NCI-H1092 treated with DMSO at 0.1 percent for 48 hours (cell line): ENCODE results near the gene KLK8.
"Not testable (repeated sequence)": the region's sequence is repeated elsewhere in the genome, so short reads cannot be mapped to it uniquely, and the experiment has no call there.

ENCODE experiments used
- DNase-seq: peaks from one replicate; lab custom pipeline; 2025; lab: John Stamatoyannopoulos, UW

Gene KLK8

DNA sequence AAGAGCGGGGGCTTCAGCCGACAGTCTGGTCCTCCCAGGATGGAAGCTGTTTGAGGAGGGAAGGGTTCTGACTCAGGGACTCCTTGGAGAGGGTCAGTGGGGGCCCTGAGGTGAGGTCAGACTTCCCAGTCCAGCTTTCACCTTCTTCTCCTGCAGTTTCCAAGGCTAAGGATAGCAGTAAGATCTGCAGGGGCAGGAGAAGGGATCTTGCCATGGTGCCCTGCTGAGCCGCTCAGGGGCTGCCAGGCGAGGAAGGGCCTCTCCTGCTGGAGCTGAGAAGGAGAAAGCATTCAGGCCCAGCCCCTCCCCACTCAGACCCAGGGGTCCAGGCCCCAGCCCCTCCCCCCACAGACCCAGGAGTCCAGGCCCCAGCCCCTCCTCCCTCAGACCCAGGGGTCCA lies 19.2 kb downstream of the KLK8 start:
- DNase-seq = no peak

- DNase-seq = no peak
These were observed 19.7 kb downstream of the KLK8 start for GRCh38 chr19:50981587-50982146.

- no peak for DNase-seq
These were observed 21.2 kb downstream of the KLK8 start for GRCh38 chr19:50980208-50980607.

DNA sequence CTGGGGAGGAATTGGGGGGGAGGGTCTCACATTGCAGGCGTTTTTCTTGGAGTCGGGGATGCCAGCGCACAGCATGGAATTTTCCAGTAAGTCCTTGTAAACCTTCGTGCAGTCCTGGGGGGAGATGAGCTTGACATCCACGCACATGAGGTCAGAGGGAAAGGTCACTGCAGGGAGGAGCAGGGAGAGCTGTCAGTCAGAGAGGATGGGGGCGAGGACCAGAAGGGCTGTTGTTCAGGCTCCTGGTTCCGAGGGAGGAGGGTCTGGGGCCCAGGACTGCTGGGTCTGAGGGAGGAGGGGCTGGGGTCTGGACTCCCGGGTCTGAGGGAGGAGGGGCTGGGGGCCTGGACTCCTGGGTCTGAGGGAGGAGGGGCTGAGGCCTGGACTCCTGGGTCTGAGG lies 21.6 kb downstream of the KLK8 start:
- DNase-seq = no peak

- no peak for DNase-seq
These were observed 22.5 kb downstream of the KLK8 start for GRCh38 chr19:50978772-50979390.

GRCh38 chr19:50977626-50978025 lies 23.8 kb downstream of the KLK8 start:
- no peak for DNase-seq

DNA sequence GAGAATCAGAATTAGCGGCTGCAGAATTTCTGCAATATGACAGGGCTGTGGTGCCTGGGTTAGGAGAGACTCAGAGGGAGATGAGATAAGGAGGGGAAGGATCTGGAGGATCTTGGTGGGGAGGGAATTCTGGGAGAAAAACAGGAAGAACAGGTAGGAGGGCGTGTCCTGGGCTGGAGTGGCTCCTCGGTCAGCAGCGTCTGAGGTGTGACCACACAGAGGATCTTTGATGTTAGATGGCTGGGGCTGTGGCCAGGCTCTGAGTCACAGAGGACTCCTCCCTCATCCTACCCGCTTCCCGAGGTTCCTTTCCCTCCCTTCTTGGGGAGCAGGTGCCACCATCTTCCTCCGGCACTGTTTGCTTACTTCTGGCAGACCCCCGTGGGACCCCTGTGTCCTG lies 25.6 kb downstream of the KLK8 start:
- no peak for DNase-seq

- no peak for DNase-seq
These were observed 26.5 kb downstream of the KLK8 start for GRCh38 chr19:50974702-50975556.

DNA sequence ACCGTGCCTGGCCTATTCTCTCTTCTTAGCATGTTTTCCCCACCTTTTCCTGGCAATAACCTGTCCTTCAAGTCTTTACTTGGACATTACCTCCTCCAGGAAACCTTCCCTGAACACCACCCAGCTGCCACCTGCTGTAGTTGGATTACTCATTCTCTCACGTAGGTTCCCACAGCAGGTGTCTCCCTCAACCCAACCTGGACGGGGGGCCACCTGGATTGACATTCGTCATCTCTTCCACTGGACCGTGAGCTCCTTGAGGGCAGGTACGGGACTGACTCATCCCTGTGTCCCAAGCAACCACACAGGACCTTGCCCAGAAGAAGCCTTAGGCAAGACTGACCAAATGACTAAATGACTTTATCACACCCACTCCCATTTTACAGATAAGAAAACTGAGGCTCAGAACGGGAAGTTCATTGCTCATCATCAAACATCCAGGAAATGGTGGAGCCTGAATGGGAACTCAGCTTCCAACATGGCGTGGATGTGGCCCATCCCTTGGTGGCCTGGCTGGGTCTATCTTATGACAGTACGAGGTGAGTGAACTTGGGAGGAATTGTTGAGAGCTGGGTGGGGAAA lies 28.5 kb downstream of the KLK8 start:
- no peak for DNase-seq

- not testable (repeated sequence) for DNase-seq
These were observed 31.6 kb downstream of the KLK8 start for GRCh38 chr19:50969810-50970209.

- DNase-seq = no peak
These were observed 32.0 kb downstream of the KLK8 start, which contains the start of gene KLK6 for GRCh38 chr19:50969413-50969760. Gene KLK6, minus strand, starts transcription at chr19:50969591. Its CDS starts 1,487 bp downstream, at chr19:50968104.

DNA sequence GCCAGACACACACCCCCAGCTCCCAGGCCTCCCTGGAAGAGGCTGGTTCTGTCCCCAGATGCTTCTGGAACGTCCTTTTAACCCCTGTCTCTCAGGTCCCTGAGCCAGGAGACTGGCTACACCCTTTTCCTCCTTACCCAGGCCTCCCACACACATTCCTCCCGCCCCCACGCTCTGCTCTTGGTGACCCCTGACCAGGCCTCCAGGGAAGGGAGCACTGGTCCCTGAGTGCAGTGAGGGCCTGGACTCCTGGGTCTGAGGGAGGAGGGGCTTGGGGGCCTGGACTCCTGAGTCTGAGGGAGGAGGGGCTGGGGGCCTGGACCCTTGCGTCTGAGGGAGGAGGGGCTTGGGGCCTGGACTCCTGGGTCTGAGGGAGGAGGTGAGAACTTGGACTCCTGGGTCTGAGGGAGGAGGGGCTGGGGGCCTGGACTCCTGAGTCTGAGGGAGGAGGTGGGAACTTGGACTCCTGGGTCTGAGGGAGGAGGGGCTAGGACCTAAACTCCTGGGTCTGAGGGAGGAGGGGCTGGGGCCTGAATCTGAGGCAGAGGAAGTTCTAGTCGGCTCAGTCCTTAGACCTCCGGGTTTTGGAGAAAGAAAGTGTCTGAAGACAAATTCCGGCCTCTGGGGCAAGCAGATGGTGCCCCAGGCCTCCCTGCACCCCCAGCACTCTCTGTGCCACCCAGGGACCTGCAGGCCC lies 32.5 kb downstream of the KLK8 start:
- no peak for DNase-seq

GRCh38 chr19:50967929-50968715 lies 33.3 kb downstream of the KLK8 start:
- no peak for DNase-seq

GRCh38 chr19:50964266-50964665 lies 37.1 kb downstream of the KLK8 start:
- DNase-seq = no peak

GRCh38 chr19:50963381-50963780 lies 38.0 kb downstream of the KLK8 start:
- DNase-seq = no peak

DNA sequence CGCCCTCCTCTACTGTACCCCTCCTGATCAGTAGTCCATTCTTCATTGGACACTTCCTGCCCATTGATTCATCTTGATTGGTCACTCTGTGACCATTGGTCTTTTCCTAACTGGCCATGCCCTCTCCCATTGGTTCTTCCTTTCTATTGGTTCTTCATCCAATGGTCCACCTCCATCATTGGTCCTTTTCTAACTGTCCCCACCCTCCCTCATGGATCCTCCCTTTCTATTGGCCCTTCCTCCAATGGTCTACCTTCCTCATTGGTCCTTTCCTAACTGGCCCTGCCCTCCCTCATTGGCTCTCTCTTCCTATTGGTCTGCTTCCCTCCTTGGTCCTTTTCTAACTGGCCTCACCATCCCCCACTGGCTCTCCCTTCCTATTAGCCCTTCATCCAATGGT lies 39.2 kb downstream of the KLK8 start:
- no peak for DNase-seq

DNA sequence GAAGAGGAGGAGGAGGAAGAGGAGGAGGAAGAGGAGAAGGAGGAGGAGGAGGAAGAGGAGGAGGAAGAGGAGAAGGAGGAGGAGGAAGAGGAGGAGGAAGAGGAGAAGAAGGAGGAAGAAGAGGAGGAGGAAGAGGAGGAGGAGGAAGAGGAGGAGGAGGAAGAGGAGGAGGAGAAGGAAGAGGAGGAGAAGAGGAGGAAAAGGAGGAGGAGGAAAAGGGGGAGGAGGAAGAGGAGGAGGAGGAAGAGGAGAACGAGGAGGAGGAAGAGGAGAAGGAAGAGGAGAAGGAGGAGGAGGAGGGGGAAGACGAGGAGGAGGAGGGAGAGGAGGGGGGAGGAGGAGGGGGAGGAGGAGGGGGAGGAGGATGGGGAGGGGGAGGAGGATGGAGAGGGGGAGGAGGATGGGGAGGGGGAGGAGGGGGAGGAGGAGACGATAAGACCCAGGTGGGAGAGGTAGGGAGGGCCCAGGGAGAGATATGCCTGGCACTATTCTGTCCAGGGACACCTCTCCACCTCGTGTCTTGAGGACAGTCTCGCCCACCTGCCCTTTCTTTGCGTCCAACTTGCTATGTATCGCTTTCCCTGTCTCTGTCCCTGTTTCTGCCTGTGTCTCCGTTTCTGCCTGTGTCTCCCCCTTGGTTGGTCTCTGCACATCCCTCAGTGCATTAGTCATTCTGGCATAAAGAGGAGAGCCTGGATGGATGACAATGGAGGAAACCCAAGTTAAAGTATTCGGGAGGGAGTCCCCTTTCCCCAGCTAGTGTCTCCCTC lies 41.5 kb downstream of the KLK8 start:
- DNase-seq = no peak

DNA sequence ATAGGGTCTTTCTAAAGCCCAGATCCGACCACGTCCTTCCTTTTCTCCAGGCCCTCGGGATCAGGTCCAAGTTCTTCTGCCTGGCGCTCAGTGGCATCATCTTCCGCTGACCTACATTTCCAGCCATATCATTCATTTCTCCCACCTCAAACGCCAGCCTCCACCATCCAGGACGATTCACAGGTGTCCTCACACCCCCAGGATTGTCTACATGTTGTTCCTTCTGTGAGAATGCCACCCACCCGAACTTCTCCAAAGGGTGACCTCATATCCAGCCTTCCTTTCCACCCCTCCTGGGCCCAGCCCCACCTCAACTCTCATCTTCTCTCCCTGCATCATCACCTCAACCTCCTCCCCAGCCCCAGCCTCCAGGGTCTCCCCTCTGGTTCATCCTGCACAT lies 43.8 kb downstream of the KLK8 start:
- DNase-seq = no peak

DNA sequence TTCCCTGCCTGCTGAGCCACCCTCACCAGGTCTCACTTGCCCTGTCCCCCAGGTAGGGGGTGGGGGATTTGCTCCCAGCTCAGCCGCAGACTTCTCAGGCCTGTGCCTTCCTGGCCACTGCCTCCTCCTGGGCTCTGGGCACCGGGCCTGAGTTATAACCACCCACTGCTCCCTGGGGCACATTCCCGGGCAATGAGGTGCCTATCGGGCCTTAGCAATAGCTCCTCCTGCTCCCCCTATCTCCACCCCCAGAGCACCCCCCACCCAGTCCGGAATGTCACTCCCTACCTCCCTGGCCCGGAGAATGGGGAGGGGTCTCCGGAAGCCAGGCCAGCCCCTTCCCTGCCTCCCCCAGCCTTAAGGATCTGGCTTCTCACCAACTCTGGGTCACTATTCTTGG lies 48.5 kb downstream of the KLK8 start, which contains the start of gene KLK5:
KLK5 (minus strand) TSS at position 129 of the 400 bp plus-strand sequence. CDS start 381 bp downstream, outside the sequence.
- DNase-seq = no peak

- DNase-seq = no peak
These were observed 51.5 kb downstream of the KLK8 start for GRCh38 chr19:50949861-50950260.

DNA sequence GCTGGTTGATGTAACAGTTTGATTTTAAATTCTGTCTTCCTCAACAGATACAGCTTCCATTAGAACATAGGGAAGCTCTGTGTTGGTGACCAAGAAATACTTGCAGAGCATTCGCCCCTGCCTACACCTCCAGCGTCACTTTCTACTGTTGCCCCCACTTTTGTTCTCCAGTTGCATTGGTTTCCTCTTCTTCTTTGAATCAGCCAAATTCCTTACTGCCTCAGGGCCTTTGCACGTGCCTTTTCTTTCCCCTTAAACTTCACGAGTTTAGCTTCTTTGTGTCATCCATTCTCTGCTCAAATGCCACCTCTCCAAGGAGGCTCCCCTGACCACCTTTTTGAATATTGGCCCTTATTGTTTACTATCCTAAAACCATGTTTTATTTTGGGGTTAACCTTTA lies 54.3 kb downstream of the KLK8 start:
- no peak for DNase-seq
